GM12878 (cell line): ENCODE results near the gene BCAR3. TPM values are rescaled to one million over a fixed set of nuclear protein-coding genes. Genes with fewer than 3 reads are reported as not detected.
A peak's percentile ranks its signal among the peaks of the same experiment; 100 is the strongest.

Experiments
- CBFB ChIP-seq: IDR thresholded peaks from 2 replicates; pipeline ENCODE4 v1.6.1; 2016; ENCODE audit warnings: antibody characterized with exemption, low read depth
- CREB1 ChIP-seq: IDR thresholded peaks from 2 replicates; pipeline ENCODE4 v1.6.1; 2012; ENCODE audit warnings: low read depth, mild to moderate bottlenecking, inconsistent platforms
- GATAD2B ChIP-seq: fragments of 450-650 bp; conservative IDR thresholded peaks from 2 replicates; pipeline ENCODE4 v1.6.1; 2017; ENCODE audit warnings: low read depth, mild to moderate bottlenecking, moderate library complexity
- KDM1A ChIP-seq: fragments of 200-600 bp; sonication (generic); IDR thresholded peaks from 2 replicates; pipeline ENCODE4 v1.6.1; 2016; ENCODE audit warnings: borderline replicate concordance
- polyA plus RNA-seq, 11 experiments: library from polyadenylated mRNA; depleted of rRNA in 4 of 11; unstranded in 6 of 11; stranded (reverse) in 5 of 11; fragments of >200 nt; fragmentation: Nextera tagmentation in 4 of 11; fragmentation: Illumina TruSeq in 1 of 11; extraction: Ambion mirVana in 4 of 11; extraction: Trizol in 1 of 11; gene quantifications; 1 replicate in 1 of 11; 2 replicates in 10 of 11; pipeline versions ENCODE4 v1.2.1 to v1.2.3, GENCODE V29; 2011 to 2016; ENCODE audit warnings: inconsistent platforms in 2 of 11, missing spikeins in 2 of 11, low read depth in 1 of 11
- total RNA-seq, 4 experiments: library from RNA; depleted of rRNA in 3 of 4; stranded (reverse); fragments of >200 nt in 3 of 4; fragmentation: Illumina TruSeq in 1 of 4; extraction: Trizol in 1 of 4; gene quantifications; 2 replicates each; pipeline versions ENCODE4 v1.2.1 to v1.2.3, GENCODE V29; 2013 to 2021
- TF ChIP-seq, protein P1 (sequence below): fragments of 450-650 bp; IDR thresholded peaks from 2 replicates; pipeline ENCODE4 v1.6.1; 2017; ENCODE audit warnings: mild to moderate bottlenecking
- TF ChIP-seq, protein P2 (sequence below): fragments of 450-650 bp; formaldehyde crosslinking; IDR thresholded peaks from 2 replicates; pipeline ENCODE4 v1.4.0; 2022; ENCODE audit warnings: mild to moderate bottlenecking, moderate library complexity
- TF ChIP-seq, protein P3 (sequence below): fragments of 450-650 bp; IDR thresholded peaks from 2 replicates; pipeline ENCODE4 v1.6.1; 2017; ENCODE audit warnings: mild to moderate bottlenecking, moderate library complexity
- TF ChIP-seq, protein P4 (sequence below): IDR thresholded peaks from 2 replicates; pipeline ENCODE4 v1.6.1; 2012; ENCODE audit warnings: low read length, inconsistent platforms
- TF ChIP-seq, protein P5 (sequence below): IDR thresholded peaks from 2 replicates; pipeline ENCODE4 v1.6.1; 2011; ENCODE audit warnings: low read depth, low read length, improper control_type of control experiment, borderline replicate concordance
- TF ChIP-seq, protein P6 (sequence below): IDR thresholded peaks from 2 replicates; pipeline ENCODE4 v1.6.1; 2012; ENCODE audit warnings: improper control_type of control experiment, low read depth, low read length; ENCODE audit not compliant: insufficient replicate concordance

BCAR3 gene
- total and polyA plus RNA-seq, 10 of the 15 experiments (the other 5 are each of a cell fraction or from before 2014, with no cell fraction given), result 1.3 to 6.6 (median 1.8) TPM

DNA sequence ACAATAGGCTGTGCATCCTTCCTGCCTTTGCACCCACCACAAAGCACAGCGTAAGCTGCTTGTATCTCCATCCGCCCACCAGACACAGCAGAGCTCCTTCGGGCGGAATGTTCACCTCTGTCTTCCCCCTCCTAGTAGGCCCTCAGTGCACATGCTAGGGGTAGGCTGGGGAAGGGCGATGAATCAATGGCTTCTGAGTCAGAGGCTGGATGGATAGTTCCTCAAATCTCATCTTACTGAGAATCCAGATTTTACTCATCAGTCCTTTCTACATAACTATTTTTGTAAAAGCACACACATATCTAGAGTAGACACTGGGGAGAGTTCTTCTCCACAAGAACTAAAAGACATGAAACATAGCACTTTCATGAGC, 73.8 kb downstream of the BCAR3 start (continued):
- TF ChIP-seq, protein P1, sequence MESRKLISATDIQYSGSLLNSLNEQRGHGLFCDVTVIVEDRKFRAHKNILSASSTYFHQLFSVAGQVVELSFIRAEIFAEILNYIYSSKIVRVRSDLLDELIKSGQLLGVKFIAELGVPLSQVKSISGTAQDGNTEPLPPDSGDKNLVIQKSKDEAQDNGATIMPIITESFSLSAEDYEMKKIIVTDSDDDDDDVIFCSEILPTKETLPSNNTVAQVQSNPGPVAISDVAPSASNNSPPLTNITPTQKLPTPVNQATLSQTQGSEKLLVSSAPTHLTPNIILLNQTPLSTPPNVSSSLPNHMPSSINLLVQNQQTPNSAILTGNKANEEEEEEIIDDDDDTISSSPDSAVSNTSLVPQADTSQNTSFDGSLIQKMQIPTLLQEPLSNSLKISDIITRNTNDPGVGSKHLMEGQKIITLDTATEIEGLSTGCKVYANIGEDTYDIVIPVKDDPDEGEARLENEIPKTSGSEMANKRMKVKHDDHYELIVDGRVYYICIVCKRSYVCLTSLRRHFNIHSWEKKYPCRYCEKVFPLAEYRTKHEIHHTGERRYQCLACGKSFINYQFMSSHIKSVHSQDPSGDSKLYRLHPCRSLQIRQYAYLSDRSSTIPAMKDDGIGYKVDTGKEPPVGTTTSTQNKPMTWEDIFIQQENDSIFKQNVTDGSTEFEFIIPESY, result no peak
- TF ChIP-seq, protein P2, sequence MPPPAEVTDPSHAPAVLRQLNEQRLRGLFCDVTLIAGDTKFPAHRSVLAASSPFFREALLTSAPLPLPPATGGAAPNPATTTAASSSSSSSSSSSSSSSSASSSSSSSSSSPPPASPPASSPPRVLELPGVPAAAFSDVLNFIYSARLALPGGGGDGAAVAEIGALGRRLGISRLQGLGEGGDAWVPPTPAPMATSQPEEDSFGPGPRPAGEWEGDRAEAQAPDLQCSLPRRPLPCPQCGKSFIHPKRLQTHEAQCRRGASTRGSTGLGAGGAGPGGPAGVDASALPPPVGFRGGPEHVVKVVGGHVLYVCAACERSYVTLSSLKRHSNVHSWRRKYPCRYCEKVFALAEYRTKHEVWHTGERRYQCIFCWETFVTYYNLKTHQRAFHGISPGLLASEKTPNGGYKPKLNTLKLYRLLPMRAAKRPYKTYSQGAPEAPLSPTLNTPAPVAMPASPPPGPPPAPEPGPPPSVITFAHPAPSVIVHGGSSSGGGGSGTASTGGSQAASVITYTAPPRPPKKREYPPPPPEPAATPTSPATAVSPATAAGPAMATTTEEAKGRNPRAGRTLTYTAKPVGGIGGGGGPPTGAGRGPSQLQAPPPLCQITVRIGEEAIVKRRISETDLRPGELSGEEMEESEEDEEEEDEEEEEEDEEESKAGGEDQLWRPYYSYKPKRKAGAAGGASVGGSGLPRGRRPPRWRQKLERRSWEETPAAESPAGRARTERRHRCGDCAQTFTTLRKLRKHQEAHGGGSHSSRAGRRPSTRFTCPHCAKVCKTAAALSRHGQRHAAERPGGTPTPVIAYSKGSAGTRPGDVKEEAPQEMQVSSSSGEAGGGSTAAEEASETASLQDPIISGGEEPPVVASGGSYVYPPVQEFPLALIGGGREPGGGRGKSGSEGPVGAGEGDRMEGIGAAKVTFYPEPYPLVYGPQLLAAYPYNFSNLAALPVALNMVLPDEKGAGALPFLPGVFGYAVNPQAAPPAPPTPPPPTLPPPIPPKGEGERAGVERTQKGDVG (CRISPR knock-in tag), result no peak
- TF ChIP-seq CREB1 (peak; percentile 65), GATAD2B (peak; percentile 72), KDM1A (no peak), CBFB (no peak)
- TF ChIP-seq, protein P3, sequence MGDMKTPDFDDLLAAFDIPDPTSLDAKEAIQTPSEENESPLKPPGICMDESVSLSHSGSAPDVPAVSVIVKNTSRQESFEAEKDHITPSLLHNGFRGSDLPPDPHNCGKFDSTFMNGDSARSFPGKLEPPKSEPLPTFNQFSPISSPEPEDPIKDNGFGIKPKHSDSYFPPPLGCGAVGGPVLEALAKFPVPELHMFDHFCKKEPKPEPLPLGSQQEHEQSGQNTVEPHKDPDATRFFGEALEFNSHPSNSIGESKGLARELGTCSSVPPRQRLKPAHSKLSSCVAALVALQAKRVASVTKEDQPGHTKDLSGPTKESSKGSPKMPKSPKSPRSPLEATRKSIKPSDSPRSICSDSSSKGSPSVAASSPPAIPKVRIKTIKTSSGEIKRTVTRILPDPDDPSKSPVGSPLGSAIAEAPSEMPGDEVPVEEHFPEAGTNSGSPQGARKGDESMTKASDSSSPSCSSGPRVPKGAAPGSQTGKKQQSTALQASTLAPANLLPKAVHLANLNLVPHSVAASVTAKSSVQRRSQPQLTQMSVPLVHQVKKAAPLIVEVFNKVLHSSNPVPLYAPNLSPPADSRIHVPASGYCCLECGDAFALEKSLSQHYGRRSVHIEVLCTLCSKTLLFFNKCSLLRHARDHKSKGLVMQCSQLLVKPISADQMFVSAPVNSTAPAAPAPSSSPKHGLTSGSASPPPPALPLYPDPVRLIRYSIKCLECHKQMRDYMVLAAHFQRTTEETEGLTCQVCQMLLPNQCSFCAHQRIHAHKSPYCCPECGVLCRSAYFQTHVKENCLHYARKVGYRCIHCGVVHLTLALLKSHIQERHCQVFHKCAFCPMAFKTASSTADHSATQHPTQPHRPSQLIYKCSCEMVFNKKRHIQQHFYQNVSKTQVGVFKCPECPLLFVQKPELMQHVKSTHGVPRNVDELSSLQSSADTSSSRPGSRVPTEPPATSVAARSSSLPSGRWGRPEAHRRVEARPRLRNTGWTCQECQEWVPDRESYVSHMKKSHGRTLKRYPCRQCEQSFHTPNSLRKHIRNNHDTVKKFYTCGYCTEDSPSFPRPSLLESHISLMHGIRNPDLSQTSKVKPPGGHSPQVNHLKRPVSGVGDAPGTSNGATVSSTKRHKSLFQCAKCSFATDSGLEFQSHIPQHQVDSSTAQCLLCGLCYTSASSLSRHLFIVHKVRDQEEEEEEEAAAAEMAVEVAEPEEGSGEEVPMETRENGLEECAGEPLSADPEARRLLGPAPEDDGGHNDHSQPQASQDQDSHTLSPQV, result no peak
- TF ChIP-seq, protein P4, sequence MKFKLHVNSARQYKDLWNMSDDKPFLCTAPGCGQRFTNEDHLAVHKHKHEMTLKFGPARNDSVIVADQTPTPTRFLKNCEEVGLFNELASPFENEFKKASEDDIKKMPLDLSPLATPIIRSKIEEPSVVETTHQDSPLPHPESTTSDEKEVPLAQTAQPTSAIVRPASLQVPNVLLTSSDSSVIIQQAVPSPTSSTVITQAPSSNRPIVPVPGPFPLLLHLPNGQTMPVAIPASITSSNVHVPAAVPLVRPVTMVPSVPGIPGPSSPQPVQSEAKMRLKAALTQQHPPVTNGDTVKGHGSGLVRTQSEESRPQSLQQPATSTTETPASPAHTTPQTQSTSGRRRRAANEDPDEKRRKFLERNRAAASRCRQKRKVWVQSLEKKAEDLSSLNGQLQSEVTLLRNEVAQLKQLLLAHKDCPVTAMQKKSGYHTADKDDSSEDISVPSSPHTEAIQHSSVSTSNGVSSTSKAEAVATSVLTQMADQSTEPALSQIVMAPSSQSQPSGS, result peak; percentile 99
- TF ChIP-seq, protein P5, sequence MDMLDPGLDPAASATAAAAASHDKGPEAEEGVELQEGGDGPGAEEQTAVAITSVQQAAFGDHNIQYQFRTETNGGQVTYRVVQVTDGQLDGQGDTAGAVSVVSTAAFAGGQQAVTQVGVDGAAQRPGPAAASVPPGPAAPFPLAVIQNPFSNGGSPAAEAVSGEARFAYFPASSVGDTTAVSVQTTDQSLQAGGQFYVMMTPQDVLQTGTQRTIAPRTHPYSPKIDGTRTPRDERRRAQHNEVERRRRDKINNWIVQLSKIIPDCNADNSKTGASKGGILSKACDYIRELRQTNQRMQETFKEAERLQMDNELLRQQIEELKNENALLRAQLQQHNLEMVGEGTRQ, result no peak
- TF ChIP-seq, protein P6, sequence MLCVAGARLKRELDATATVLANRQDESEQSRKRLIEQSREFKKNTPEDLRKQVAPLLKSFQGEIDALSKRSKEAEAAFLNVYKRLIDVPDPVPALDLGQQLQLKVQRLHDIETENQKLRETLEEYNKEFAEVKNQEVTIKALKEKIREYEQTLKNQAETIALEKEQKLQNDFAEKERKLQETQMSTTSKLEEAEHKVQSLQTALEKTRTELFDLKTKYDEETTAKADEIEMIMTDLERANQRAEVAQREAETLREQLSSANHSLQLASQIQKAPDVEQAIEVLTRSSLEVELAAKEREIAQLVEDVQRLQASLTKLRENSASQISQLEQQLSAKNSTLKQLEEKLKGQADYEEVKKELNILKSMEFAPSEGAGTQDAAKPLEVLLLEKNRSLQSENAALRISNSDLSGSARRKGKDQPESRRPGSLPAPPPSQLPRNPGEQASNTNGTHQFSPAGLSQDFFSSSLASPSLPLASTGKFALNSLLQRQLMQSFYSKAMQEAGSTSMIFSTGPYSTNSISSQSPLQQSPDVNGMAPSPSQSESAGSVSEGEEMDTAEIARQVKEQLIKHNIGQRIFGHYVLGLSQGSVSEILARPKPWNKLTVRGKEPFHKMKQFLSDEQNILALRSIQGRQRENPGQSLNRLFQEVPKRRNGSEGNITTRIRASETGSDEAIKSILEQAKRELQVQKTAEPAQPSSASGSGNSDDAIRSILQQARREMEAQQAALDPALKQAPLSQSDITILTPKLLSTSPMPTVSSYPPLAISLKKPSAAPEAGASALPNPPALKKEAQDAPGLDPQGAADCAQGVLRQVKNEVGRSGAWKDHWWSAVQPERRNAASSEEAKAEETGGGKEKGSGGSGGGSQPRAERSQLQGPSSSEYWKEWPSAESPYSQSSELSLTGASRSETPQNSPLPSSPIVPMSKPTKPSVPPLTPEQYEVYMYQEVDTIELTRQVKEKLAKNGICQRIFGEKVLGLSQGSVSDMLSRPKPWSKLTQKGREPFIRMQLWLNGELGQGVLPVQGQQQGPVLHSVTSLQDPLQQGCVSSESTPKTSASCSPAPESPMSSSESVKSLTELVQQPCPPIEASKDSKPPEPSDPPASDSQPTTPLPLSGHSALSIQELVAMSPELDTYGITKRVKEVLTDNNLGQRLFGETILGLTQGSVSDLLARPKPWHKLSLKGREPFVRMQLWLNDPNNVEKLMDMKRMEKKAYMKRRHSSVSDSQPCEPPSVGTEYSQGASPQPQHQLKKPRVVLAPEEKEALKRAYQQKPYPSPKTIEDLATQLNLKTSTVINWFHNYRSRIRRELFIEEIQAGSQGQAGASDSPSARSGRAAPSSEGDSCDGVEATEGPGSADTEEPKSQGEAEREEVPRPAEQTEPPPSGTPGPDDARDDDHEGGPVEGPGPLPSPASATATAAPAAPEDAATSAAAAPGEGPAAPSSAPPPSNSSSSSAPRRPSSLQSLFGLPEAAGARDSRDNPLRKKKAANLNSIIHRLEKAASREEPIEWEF, result no peak
